Measurements from ENCODE around the gene C14orf93. TPM values are rescaled to one million over a fixed set of nuclear protein-coding genes. Genes with fewer than 3 reads are reported as not detected.
"Not testable (repeated sequence)": the region's sequence is repeated elsewhere in the genome, so short reads cannot be mapped to it uniquely, and the experiment has no call there.

Gene C14orf93
- total RNA-seq, 3 donors from 2014 or later, result 11.0 to 16.3 (median 11.8) TPM

- Histone ChIP-seq H3K36me3 (ENCODE audit: low read depth) (no peaks in the 10 kb centered on the region), H3K4me3 (peak overlapping the region; percentile 18), H3K4me1 (ENCODE audit: low read depth) (peaks cover 7% of the 10 kb centered on the region), H3K9me3 (no peaks in the 10 kb centered on the region)
- ATAC-seq (no peak), DNase-seq (peak in 1 of 3 donors; percentile 22)
- intact Hi-C loops (cut with DNase I, micrococcal nuclease), result no loop called here
- no peak for TF ChIP-seq CTCF (IDR thresholded peaks at IDR 0.05)
These were observed 432 bp downstream of the C14orf93 start for GRCh38 chr14:23009483-23009938.

- no peaks in the 10 kb centered on the region for H3K9me3 ChIP-seq
- intact Hi-C loops (cut with DNase I, micrococcal nuclease), result no loop called here
These were observed 1.1 kb downstream of the C14orf93 start for GRCh38 chr14:23008831-23009230.

GRCh38 chr14:23006544-23007419 lies 3.2 kb downstream of the C14orf93 start:
- TF ChIP-seq CTCF (IDR thresholded peaks at IDR 0.05), result no peak
- intact Hi-C loops (cut with DNase I, micrococcal nuclease), result no loop called here
- peak; percentile 97 for ATAC-seq

More at GRCh38 chr14:23008831-23009230, 1.1 kb downstream of the C14orf93 start:
- Histone ChIP-seq H3K36me3 (ENCODE audit: low read depth) (no peaks in the 10 kb centered on the region), H3K4me1 (ENCODE audit: low read depth) (peaks cover 7% of the 10 kb centered on the region), H3K4me3 (no peak overlapping the region)
- DNase-seq, result no peak
- no peak for TF ChIP-seq CTCF (IDR thresholded peaks at IDR 0.05)
- ATAC-seq, result no peak

GRCh38 chr14:23006188-23006534 lies 3.8 kb downstream of the C14orf93 start:
- intact Hi-C loops (cut with DNase I, micrococcal nuclease), result no loop called here

More at GRCh38 chr14:23006544-23007419, 3.2 kb downstream of the C14orf93 start:
- Histone ChIP-seq H3K4me3 (peak overlapping the region; percentile 23), H3K4me1 (ENCODE audit: low read depth) (peaks cover 7% of the 10 kb centered on the region), H3K9me3 (no peaks in the 10 kb centered on the region), H3K36me3 (ENCODE audit: low read depth) (no peaks in the 10 kb centered on the region)
- peak; percentile 96 to 97 (median 97) for DNase-seq

GRCh38 chr14:23005451-23006187 lies 4.3 kb downstream of the C14orf93 start:
- ATAC-seq, result no peak
- H3K4me3 ChIP-seq, result no peak overlapping the region
- no peak for DNase-seq
- no peak for TF ChIP-seq CTCF (IDR thresholded peaks at IDR 0.05)
- intact Hi-C loops (cut with DNase I, micrococcal nuclease), result no loop called here
- H3K9me3 ChIP-seq, result no peaks in the 10 kb centered on the region
- H3K4me1 ChIP-seq (ENCODE audit: low read depth), result peaks cover 7% of the 10 kb centered on the region
- no peaks in the 10 kb centered on the region for H3K36me3 ChIP-seq (ENCODE audit: low read depth)

More at GRCh38 chr14:23006188-23006534, 3.8 kb downstream of the C14orf93 start:
- H3K4me3 ChIP-seq, result no peak overlapping the region
- H3K9me3 ChIP-seq, result no peaks in the 10 kb centered on the region
- H3K4me1 ChIP-seq (ENCODE audit: low read depth), result peaks cover 7% of the 10 kb centered on the region
- H3K36me3 ChIP-seq (ENCODE audit: low read depth), result no peaks in the 10 kb centered on the region
- DNase-seq (no peak), ATAC-seq (no peak)
- no peak for TF ChIP-seq CTCF (IDR thresholded peaks at IDR 0.05)

- intact Hi-C loops (cut with DNase I, micrococcal nuclease); DNase-seq; H3K4me3 ChIP-seq; H3K36me3 ChIP-seq (ENCODE audit: low read depth); ATAC-seq; H3K9me3 ChIP-seq: not testable (repeated sequence)
- peaks cover 14% of the 10 kb centered on the region for H3K4me1 ChIP-seq (ENCODE audit: low read depth)
These were observed 5.7 kb downstream of the C14orf93 start for GRCh38 chr14:23004274-23004673.

Measured in mucosa of descending colon (tissue), 3 donors.